Kidney epithelial cell (primary cell): Measurements from ENCODE around the gene ST6GALNAC5. TPM values are rescaled to one million over a fixed set of nuclear protein-coding genes. Genes with fewer than 3 reads are reported as not detected.
A peak's percentile ranks its signal among the peaks of the same experiment; 100 is the strongest.

ENCODE experiments used
- DNase-seq: peaks from one replicate; pipeline ENCODE4 v3.0.0-alpha.2; 2010; ENCODE audit warnings: low read depth
- H3K27me3 ChIP-seq: 2 replicates; pipeline ENCODE4 v1.6.0; 2011; ENCODE audit warnings: low read length; ENCODE audit not compliant: control insufficient read depth, insufficient read depth
- H3K36me3 ChIP-seq: 2 replicates; pipeline ENCODE4 v1.5.1; 2011; ENCODE audit warnings: low read length; ENCODE audit not compliant: control insufficient read depth, insufficient read depth
- H3K4me3 ChIP-seq: 2 replicates; pipeline ENCODE4 v1.5.1; 2011; ENCODE audit warnings: low read depth, mild to moderate bottlenecking, control low read depth, low read length
- total RNA-seq: library from RNA; depleted of rRNA; stranded (reverse); fragments of >200 nt; gene quantifications from 2 replicates; pipeline ENCODE4 v1.2.3, GENCODE V29; 2015
- TF ChIP-seq, protein P1 (sequence below): IDR thresholded peaks from 2 replicates; pipeline ENCODE4 v1.5.1; 2011; ENCODE audit warnings: mild to moderate bottlenecking, moderate library complexity, low read length, control low read depth, inconsistent platforms; ENCODE audit not compliant: insufficient read depth, poor library complexity, severe bottlenecking

The ST6GALNAC5 gene
- total RNA-seq, 1 donor from 2014 or later, result 9.4 TPM

DNA sequence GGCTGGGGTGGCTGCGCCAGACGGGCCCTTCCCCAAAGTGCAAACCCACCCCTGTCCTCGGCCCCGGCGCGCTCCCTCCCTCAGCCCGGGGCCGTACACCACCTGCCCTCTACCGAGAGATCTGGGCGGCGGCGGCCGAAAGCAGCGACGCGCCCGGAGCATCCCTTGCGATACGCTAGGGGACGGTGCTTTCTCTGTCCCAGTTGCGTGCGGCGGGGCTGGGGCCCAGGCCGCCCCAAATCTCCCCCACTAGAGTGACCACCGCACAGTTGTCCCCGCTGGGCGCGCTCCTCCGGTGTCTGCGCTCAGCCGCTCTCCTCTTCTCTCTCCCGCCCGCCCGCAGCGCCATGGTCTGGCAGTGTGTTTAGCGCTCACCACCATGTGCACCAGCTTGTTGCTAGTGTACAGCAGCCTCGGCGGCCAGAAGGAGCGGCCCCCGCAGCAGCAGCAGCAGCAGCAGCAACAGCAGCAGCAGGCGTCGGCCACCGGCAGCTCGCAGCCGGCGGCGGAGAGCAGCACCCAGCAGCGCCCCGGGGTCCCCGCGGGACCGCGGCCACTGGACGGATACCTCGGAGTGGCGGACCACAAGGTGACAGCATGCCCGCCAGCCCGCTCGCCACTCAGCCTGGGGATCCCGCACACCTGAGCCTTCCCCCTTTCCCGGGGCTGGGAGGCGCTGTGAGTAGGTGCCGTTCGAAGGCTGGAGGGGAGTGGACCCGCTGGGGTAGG lies 1.0 kb downstream of the ST6GALNAC5 start:
- Histone ChIP-seq H3K27me3 (peaks cover 17% of the 10 kb centered on the region), H3K36me3 (no peaks in the 10 kb centered on the region), H3K4me3 (peak overlapping the region; percentile 44)
- DNase-seq, result no peak
- TF ChIP-seq, protein P1, sequence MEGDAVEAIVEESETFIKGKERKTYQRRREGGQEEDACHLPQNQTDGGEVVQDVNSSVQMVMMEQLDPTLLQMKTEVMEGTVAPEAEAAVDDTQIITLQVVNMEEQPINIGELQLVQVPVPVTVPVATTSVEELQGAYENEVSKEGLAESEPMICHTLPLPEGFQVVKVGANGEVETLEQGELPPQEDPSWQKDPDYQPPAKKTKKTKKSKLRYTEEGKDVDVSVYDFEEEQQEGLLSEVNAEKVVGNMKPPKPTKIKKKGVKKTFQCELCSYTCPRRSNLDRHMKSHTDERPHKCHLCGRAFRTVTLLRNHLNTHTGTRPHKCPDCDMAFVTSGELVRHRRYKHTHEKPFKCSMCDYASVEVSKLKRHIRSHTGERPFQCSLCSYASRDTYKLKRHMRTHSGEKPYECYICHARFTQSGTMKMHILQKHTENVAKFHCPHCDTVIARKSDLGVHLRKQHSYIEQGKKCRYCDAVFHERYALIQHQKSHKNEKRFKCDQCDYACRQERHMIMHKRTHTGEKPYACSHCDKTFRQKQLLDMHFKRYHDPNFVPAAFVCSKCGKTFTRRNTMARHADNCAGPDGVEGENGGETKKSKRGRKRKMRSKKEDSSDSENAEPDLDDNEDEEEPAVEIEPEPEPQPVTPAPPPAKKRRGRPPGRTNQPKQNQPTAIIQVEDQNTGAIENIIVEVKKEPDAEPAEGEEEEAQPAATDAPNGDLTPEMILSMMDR, result peak; percentile 23

DNA sequence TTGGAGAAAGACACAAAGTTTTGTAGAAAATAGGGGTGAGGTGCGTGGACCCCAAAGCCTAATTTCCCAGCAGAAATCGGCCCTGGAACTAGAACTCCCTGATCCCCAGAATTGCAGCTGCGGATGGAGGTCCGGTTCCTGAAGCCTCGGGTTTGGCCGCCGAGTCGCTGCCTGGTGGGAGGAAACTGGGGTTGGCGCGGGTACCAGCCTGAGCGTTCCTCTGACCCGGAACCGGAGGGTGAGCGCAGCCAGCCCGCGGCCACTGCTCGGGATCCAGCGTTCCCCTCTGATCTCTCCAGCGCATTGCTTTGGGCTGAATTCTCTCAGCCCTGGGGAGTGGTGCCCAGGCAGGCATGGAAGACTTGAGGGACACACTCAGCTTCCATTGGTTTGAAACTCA lies 1.6 kb downstream of the ST6GALNAC5 start:
- TF ChIP-seq, protein P1, result no peak
- DNase-seq, result no peak
- H3K4me3 ChIP-seq, result peak overlapping the region; percentile 44
- H3K27me3 ChIP-seq, result peaks cover 17% of the 10 kb centered on the region
- H3K36me3 ChIP-seq, result no peaks in the 10 kb centered on the region

DNA sequence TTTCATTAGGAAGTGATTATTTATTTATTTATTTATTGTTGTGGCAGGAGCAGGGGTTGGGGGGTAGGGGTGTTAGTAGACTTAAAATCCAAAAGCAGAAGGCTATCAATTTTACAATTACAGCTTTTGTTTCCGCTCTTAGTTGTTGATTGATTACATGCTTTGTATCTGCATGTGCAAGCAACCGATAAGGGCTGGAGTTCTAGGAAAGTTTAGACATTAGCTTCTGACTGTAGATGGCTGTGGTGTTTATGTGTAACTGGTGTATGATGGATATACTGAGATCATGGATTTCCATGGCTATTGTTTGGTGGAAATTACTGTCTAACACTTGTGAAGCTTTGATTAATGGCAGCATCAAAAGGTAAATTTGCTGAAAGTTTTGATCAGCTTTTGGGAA lies 2.8 kb downstream of the ST6GALNAC5 start:
- TF ChIP-seq, protein P1, result no peak
- no peak for DNase-seq
- Histone ChIP-seq H3K27me3 (peaks cover 17% of the 10 kb centered on the region), H3K4me3 (no peak overlapping the region), H3K36me3 (no peaks in the 10 kb centered on the region)

DNA sequence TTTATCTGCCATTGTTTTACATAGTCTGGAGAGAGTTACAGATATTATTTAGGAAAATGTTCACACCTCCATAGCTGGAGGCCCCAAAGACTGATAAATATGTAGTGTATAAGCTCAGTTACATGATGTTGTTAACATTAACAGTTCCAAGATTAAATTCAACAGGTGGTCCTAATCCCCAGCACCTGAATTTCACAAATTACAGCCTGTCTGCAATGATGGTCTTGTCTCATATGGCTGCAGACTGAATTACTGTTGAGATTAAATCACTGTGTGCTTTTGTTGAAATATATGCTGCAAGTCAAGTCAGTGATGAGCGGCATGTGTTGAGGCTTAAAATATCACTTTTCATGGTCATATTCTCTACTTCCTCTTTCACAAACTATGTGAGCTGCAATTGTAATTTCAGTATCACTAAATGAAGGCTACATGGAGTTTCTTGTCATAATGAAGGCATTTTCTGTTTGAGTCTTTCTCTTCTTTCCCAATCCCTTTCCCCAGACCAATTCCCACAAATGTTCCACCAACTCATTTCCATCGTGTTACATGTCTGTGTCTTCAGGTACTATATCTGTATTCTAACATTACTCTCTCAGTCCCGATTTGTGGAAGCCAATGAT lies 4.2 kb downstream of the ST6GALNAC5 start:
- Histone ChIP-seq H3K27me3 (peaks cover 17% of the 10 kb centered on the region), H3K36me3 (no peaks in the 10 kb centered on the region), H3K4me3 (no peak overlapping the region)
- TF ChIP-seq, protein P1, result no peak
- no peak for DNase-seq

DNA sequence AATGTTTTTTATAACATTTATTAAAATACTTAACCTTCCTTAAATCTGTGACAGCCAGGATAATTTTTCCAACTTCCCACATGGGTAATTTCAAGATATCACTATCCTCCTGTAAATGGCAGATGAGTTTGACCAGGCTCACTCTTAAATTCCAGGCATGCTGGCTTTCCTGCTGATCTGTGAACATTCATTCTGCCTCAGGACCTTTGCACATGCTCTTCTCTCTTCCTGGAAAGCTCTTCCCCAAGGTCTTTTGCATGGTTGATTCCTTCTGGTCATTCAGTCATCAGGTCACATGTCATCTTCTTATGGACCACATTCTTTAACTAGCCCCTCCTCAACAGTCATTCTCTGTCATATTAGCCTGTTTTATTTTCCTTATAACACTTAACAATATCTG lies 5.7 kb downstream of the ST6GALNAC5 start:
- Histone ChIP-seq H3K4me3 (no peak overlapping the region), H3K36me3 (no peaks in the 10 kb centered on the region), H3K27me3 (peaks cover 12% of the 10 kb centered on the region)
- DNase-seq, result no peak
- TF ChIP-seq, protein P1, result no peak
